Central memory CD4-positive, alpha-beta T cell (primary cell): ENCODE results near the gene EIF5A.
A peak's percentile ranks its signal among the peaks of the same experiment; 100 is the strongest.

Experiments
- DNase-seq: peaks from one replicate; pipeline ENCODE4 v3.0.0; 2022

EIF5A gene

DNA sequence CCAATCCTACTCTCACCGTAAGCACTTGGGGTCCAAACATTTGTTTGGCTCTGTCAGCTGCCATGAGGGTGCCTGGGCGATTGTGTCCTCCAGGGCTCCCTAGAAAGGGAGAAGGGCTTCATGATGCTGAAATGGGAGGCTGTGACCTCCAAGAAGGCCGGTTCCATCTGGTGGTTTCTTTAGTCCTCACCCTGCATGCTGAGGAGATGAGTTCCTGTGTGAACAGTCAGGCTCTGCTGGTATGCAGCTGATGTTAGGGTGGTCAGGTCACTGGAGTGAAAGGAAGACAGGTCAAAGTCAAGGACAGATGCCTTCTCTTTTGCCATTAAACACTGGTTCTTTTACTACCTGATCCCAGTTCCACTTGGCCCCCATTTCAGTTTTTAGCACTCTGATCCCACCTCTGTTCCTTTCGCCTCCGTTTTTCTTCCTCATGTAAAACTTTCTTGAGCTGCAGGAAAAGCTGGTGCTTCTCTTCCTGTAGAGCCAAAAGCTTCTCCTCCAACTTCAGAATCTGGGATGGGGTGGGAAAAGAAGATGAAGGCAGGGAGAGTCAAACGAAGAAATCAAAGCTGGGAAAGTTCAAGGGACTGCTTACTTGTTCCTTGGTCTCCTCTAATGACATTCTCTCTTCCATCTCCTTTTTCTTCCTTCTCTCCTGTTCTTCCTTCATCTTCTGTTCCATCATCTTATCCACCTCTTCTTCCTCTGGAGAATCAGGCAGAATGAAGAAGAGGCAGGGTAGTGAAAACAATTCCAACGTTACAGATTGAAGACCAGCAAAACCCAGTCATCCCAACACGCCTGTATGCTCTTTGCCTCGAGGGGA is 6.7 kb downstream of the EIF5A start:
- DNase-seq: no peak

GRCh38 chr17:7314719-7315569 is 7.5 kb downstream of the EIF5A start, which contains the start of gene GPS2:
Gene GPS2, minus strand, starts transcription at chr17:7315360. Its CDS starts 308 bp downstream, at chr17:7315052.
- peak; percentile 91 for DNase-seq

DNA sequence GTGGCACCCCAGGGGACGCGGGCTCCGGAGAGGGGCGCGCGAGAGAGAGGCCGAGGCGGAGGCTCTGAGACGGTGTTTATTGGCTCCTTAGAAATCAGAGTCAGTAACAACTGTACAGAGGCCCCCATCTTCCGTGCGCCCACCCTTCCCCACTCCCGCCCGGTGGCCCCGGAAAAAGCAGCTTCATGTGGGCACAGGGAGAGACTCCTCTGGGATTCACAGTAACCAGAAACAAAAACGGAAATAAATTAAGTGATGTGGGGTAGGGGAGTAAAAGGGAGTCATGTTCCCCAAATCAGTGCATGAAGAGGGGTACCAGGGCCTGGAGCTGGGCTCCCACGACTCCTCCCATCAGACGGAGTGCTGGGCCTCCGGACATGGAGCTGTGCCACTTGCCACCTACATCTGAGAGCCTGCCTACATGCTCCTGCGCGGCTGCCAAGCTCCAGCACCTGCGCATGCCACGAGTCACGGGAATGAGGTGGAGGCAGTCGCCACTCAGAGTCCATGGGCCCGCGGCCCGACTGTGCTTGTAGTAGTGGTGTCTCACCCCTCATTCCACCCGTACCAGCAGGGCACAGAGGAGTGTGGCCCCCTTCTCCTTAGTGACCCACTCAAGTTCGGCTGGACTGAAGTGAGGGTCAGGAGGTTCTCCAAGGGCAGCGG is 8.3 kb downstream of the EIF5A start:
- DNase-seq: no peak

- no peak for DNase-seq
Measured at GRCh38 chr17:7317161-7317803, 9.9 kb downstream of the EIF5A start.

GRCh38 chr17:7318121-7318860 is 10.9 kb downstream of the EIF5A start:
- no peak for DNase-seq

- DNase-seq: no peak
Measured at GRCh38 chr17:7321466-7321865, 14.0 kb downstream of the EIF5A start.

DNA sequence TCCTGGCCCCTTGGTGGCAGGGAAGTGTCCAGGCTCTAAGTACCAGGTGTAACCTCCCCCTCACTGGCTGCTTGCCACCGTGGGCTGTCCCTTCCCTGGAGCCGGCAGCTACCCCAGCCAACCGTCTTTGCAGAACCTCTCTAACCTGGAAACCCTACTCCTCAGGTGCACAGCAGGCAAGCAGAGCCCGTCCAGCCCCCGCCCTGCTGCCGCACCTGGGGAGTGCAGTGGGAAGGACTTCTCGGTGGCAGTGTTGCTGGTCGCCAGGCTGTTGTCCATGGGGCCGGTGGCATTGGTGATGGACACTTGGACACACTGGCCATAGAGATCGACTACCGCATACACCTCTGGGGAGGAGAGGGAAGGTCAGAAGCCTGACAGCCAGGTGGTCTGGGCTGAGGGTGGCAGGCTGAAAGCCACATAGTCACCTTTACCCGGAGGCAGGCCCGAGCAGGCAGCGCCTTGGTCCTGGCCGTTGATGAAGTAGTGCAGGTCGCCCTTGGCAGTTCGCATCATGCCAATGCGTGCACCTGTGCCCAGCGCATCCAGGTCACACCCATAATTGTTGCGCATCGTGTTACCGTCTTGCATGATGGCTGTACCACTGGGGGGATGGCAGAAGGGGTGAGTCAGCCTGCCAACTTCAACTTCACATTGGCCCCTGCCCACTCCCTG is 15.2 kb downstream of the EIF5A start:
- no peak for DNase-seq

GRCh38 chr17:7323731-7324437 is 16.5 kb downstream of the EIF5A start:
- peak; percentile 55 for DNase-seq

DNA sequence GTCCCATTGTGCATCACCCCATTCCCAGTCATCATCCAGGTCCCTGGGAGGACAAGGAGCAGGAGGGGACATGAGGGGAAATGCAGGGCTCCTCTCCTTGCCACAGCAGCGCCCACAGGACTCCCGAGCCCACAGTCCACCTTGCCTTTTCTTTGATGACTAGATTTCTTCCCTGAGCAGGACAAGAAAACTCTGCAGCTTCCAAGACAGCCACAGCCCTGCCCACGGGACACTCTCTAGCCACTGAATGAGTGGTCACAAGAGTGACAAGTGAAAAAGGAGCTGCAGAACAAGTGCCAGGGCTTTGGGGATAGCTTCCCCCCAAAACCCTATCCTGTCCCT is 17.0 kb downstream of the EIF5A start:
- no peak for DNase-seq

DNA sequence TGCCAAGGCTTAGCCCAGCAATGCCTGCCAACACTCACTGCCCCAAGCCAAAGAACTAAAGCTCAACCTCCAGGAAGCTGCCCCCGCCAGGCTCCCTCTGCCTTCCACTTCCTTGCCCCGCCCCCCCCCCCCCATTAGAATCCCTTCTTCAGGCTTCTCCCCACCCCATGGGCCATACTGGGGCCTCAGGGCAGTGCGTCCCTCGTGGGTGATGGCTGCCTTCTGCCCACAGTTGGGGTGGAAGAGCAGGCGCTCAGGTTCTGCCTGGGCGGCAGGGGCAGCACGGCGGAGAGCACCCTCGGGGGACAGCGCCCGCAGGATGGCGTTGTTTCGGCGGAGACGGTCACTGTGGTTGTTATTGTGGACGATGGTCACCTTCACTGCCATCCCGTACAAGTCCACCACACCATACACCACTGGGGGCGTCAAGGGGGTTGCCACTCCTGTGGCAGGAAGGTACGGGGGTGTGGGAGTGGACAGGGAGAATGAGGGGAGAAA is 17.7 kb downstream of the EIF5A start:
- no peak for DNase-seq

GRCh38 chr17:7326186-7326585 is 18.8 kb downstream of the EIF5A start:
- no peak for DNase-seq

- no peak for DNase-seq
Measured at GRCh38 chr17:7327056-7327455, 19.6 kb downstream of the EIF5A start.

DNA sequence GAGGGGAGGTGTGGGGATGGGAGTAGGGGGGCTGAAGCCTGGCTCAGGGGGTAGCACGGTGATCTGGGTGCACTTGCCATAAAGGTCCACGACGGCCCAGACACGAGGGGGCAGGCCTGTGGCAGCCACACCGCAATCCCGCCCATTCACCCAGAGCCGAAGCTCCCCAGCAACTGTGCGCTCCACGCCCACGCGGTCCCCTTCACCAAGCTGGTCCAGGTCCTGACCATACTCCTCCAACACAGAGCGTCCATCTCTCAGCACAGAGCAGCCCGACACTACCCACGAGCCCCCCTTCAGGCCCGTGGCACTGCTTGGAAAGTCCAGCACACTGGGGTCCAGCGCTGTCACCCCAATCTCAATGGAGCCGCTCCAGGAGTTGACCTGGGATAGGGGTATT is 20.1 kb downstream of the EIF5A start:
- no peak for DNase-seq

- DNase-seq: no peak
Measured at GRCh38 chr17:7328009-7328408, 20.6 kb downstream of the EIF5A start.

DNA sequence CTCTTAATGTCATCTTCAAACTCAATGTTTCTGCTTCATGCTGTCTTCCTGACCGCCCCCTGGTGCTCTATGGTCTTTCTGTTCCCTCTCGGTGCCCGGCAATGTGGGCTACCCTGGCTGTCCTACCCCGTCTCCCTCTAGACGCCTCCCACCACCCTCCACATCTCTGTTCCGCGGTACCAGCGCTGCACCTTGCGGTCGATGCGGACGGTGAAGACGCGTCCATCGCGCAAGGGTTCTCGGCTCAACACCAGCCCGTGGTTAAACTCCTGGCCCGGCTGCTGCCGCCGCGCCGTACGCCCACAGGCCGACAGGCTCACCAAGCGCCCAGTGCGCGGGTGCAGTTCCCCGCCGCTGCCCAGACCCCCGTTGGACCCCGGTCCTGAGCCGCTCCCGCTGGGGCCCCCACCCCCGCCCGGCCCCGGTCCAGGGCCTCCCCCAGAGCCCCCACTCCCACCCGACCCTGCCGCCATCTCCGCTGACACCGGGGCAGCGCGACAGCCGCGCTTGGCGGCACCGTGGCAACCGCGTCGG is 21.5 kb downstream of the EIF5A start, which contains the start of gene NEURL4:
TSS of gene NEURL4 (minus strand) at position 496 of the 534 bp plus-strand sequence. CDS start at position 473, 23 bp downstream.
- DNase-seq: no peak

DNA sequence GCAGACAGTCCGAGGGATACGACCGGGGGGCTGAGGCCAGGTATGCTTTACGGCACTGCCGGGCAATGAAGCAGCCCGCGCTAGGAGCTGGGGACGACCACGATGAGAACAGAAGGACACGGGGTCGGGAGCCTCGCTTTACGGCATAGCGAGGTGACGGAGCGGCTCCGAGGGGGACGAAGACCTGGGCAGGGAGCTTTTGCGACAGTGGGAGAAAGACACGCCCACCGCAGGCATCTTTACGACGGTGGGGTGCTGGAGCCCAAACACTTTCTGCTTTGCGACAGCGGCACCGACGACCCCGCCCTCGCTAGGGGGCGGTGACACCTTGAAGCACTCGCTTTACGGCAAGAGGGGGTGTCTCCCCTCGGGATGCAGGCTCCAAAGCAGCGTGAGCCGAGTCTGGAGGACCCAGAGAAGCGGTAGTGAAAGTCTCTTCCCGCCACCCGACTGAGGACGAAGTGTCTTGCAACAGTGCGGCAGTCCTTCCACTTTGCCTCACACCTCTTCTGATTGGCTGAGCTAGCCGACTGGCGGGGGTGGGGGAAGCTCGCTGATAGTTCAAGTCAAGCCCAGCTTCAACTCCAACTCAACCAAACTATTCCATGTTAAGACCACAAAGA is 22.1 kb downstream of the EIF5A start:
- DNase-seq: peak; percentile 97

DNA sequence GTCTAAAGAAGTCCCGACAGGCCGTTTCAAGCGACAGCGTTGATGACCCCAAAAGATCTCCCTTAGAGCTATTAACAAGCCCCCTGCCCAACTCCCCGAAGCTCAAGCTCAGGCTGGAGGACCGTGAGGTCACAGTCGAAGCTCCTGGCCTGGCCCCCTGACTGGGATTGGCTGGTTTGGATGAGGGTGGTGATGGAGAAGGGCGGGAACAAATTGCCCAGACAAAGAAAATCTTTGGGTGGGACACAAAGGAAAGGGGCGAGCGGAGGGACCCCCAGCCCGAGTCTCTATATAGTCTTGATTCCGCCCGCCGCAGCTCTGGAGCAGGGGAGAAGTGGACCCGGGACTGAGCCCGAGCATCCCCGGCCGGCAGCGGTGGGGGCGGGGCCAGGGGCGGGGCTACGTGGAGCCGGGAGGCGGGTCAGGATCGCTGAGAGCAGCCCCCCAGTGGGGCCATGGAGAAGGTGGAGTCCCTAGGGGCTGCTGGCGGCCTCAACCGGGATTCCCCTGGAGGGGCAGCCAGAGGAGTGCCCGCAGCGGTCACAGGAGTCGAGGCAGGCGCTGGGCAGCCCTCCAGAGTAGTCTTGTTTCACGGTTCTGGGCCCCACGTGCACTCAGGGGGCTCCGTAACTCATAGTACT is 22.7 kb downstream of the EIF5A start:
- DNase-seq: peak; percentile 81

GRCh38 chr17:7330638-7331015 is 23.2 kb downstream of the EIF5A start:
- DNase-seq: no peak

GRCh38 chr17:7332111-7332510 is 24.7 kb downstream of the EIF5A start:
- DNase-seq: no peak
